ENCODE results near the gene ATP8A2. TPM values are rescaled to one million over a fixed set of nuclear protein-coding genes. Genes with fewer than 3 reads are reported as not detected.

Gene ATP8A2
- total RNA-seq, 1 donor from 2014 or later = 2.1 TPM

DNA sequence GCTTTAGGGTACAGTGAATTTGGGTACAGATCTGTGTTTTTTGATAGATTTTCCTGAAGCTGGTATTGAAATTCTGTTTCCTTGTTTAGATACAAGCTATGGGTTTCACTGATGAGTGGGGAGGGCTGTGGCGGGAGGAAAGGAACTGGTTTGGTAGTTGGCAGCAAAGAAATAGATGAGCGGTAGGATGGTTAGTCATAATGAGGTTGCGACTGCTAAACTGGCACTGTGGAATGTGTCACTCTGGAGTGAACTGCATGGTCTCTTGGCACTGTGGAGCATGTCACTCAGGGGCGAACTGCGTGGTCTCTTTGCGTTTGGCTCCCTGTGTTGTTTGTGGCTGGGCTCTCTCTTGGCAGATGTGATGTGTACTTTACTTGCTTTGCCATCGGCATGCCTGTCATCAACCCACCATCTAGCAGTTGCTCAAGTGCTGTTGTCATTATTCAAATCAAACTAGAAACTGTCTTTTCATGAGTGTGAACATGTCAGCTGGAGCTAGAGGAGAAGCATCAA lies 82.1 kb downstream of the ATP8A2 start:
- Histone ChIP-seq H3K27me3 (ENCODE audit: control insufficient read depth in 3 of 3, insufficient read depth in 3 of 3, low read length in 3 of 3) (peaks cover 0 to 5% (median 0%) of the 10 kb centered on the region in 3 donors), H3K4me1 (ENCODE audit: control insufficient read depth in 3 of 3, insufficient read depth in 3 of 3, low read length in 3 of 3) (no peaks in the 10 kb centered on the region), H3K27ac (ENCODE audit: low read depth, low read length) (no peak overlapping the region)

DNA sequence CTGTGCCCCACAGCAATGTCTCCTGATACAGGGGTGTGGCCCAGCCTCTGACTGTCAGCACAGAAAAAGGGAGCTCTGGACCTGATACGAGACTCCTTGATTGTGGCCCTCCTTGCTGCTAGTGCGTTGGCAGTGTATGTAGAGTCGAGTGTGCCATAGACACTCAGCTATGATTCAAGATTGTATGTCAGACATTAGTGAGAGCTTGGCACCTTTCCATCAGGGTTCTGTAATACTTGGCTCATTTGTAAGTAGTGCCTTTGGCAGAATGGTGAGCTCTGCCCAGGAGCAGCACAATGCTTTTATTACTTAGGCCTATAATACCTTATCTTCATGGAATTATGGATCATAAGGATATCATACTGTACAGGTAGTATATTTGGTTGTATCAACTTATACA lies 83.4 kb downstream of the ATP8A2 start:
- Histone ChIP-seq H3K36me3 (ENCODE audit: control insufficient read depth in 3 of 3, insufficient read depth in 3 of 3, low read length in 3 of 3) (no peaks in the 10 kb centered on the region), H3K27me3 (ENCODE audit: control insufficient read depth in 3 of 3, insufficient read depth in 3 of 3, low read length in 3 of 3) (peaks cover 0 to 5% (median 0%) of the 10 kb centered on the region in 3 donors), H3K27ac (ENCODE audit: low read depth, low read length) (no peak overlapping the region), H3K9me3 (ENCODE audit: control insufficient read depth in 3 of 3, low read length in 3 of 3) (no peaks in the 10 kb centered on the region), H3K9ac (ENCODE audit: low read depth in 1 of 3, low read length in 3 of 3) (no peak overlapping the region), H3K4me3 (ENCODE audit: low read length in 3 of 3) (no peak overlapping the region), H3K4me1 (ENCODE audit: control insufficient read depth in 3 of 3, insufficient read depth in 3 of 3, low read length in 3 of 3) (no peaks in the 10 kb centered on the region)

More for the DNA sequence above, 82.1 kb downstream of the ATP8A2 start:
- Histone ChIP-seq H3K9me3 (ENCODE audit: control insufficient read depth in 3 of 3, low read length in 3 of 3) (no peaks in the 10 kb centered on the region), H3K9ac (ENCODE audit: low read depth in 1 of 3, low read length in 3 of 3) (no peak overlapping the region), H3K36me3 (ENCODE audit: control insufficient read depth in 3 of 3, insufficient read depth in 3 of 3, low read length in 3 of 3) (no peaks in the 10 kb centered on the region), H3K4me3 (ENCODE audit: low read length in 3 of 3) (no peak overlapping the region)

DNA sequence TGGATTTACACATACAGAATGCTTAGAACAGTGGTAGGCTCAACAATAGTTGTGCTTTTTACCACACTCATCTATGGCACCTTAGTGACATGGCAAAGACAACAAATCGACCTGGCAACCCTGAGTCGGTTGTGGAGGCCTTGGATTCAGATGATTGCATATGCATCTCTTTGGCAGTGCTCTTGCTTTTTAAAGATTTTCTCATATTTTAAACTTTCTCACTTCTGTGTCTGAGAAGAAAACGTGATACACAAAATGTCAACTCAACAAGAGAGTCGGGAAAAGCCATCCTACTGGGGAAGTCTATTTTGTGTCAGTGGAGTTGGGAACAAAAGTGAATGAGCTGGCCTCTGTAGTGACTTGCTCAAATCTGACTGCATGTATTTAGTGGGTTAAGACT lies 85.8 kb downstream of the ATP8A2 start:
- Histone ChIP-seq H3K27me3 (ENCODE audit: control insufficient read depth in 3 of 3, insufficient read depth in 3 of 3, low read length in 3 of 3) (peaks cover 0 to 5% (median 0%) of the 10 kb centered on the region in 3 donors), H3K36me3 (ENCODE audit: control insufficient read depth in 3 of 3, insufficient read depth in 3 of 3, low read length in 3 of 3) (no peaks in the 10 kb centered on the region), H3K9me3 (ENCODE audit: control insufficient read depth in 3 of 3, low read length in 3 of 3) (no peaks in the 10 kb centered on the region), H3K4me3 (ENCODE audit: low read length in 3 of 3) (no peak overlapping the region), H3K9ac (ENCODE audit: low read depth in 1 of 3, low read length in 3 of 3) (no peak overlapping the region), H3K4me1 (ENCODE audit: control insufficient read depth in 3 of 3, insufficient read depth in 3 of 3, low read length in 3 of 3) (no peaks in the 10 kb centered on the region), H3K27ac (ENCODE audit: low read depth, low read length) (no peak overlapping the region)

GRCh38 chr13:25462301-25463125 lies 90.7 kb downstream of the ATP8A2 start:
- Histone ChIP-seq H3K4me1 (ENCODE audit: control insufficient read depth in 3 of 3, insufficient read depth in 3 of 3, low read length in 3 of 3) (no peaks in the 10 kb centered on the region), H3K9ac (ENCODE audit: low read depth in 1 of 3, low read length in 3 of 3) (no peak overlapping the region), H3K9me3 (ENCODE audit: control insufficient read depth in 3 of 3, low read length in 3 of 3) (no peaks in the 10 kb centered on the region), H3K27ac (ENCODE audit: low read depth, low read length) (no peak overlapping the region), H3K4me3 (ENCODE audit: low read length in 3 of 3) (no peak overlapping the region), H3K36me3 (ENCODE audit: control insufficient read depth in 3 of 3, insufficient read depth in 3 of 3, low read length in 3 of 3) (no peaks in the 10 kb centered on the region), H3K27me3 (ENCODE audit: control insufficient read depth in 3 of 3, insufficient read depth in 3 of 3, low read length in 3 of 3) (peaks cover 0 to 4% (median 2%) of the 10 kb centered on the region in 3 donors)

- Histone ChIP-seq H3K9ac (ENCODE audit: low read depth in 1 of 3, low read length in 3 of 3) (no peak overlapping the region), H3K27ac (ENCODE audit: low read depth, low read length) (no peak overlapping the region), H3K4me1 (ENCODE audit: control insufficient read depth in 3 of 3, insufficient read depth in 3 of 3, low read length in 3 of 3) (no peaks in the 10 kb centered on the region), H3K36me3 (ENCODE audit: control insufficient read depth in 3 of 3, insufficient read depth in 3 of 3, low read length in 3 of 3) (no peaks in the 10 kb centered on the region), H3K4me3 (ENCODE audit: low read length in 3 of 3) (no peak overlapping the region), H3K27me3 (ENCODE audit: control insufficient read depth in 3 of 3, insufficient read depth in 3 of 3, low read length in 3 of 3) (peaks cover 4 to 9% (median 9%) of the 10 kb centered on the region in 3 donors), H3K9me3 (ENCODE audit: control insufficient read depth in 3 of 3, low read length in 3 of 3) (no peaks in the 10 kb centered on the region)
Measured at GRCh38 chr13:25463496-25463895, 91.7 kb downstream of the ATP8A2 start.

GRCh38 chr13:25466880-25467279 lies 95.1 kb downstream of the ATP8A2 start:
- Histone ChIP-seq H3K4me1 (ENCODE audit: control insufficient read depth in 3 of 3, insufficient read depth in 3 of 3, low read length in 3 of 3) (no peaks in the 10 kb centered on the region), H3K36me3 (ENCODE audit: control insufficient read depth in 3 of 3, insufficient read depth in 3 of 3, low read length in 3 of 3) (no peaks in the 10 kb centered on the region), H3K9me3 (ENCODE audit: control insufficient read depth in 3 of 3, low read length in 3 of 3) (no peaks in the 10 kb centered on the region), H3K27ac (ENCODE audit: low read depth, low read length) (no peak overlapping the region), H3K4me3 (ENCODE audit: low read length in 3 of 3) (no peak overlapping the region), H3K9ac (ENCODE audit: low read depth in 1 of 3, low read length in 3 of 3) (no peak overlapping the region), H3K27me3 (ENCODE audit: control insufficient read depth in 3 of 3, insufficient read depth in 3 of 3, low read length in 3 of 3) (peaks cover 4 to 24% (median 23%) of the 10 kb centered on the region in 3 donors)

GRCh38 chr13:25468325-25469168 lies 96.8 kb downstream of the ATP8A2 start:
- Histone ChIP-seq H3K27ac (ENCODE audit: low read depth, low read length) (no peak overlapping the region), H3K4me1 (ENCODE audit: control insufficient read depth in 3 of 3, insufficient read depth in 3 of 3, low read length in 3 of 3) (no peaks in the 10 kb centered on the region), H3K27me3 (ENCODE audit: control insufficient read depth in 3 of 3, insufficient read depth in 3 of 3, low read length in 3 of 3) (peaks cover 4 to 26% (median 24%) of the 10 kb centered on the region in 3 donors), H3K9ac (ENCODE audit: low read depth in 1 of 3, low read length in 3 of 3) (no peak overlapping the region), H3K4me3 (ENCODE audit: low read length in 3 of 3) (no peak overlapping the region), H3K9me3 (ENCODE audit: control insufficient read depth in 3 of 3, low read length in 3 of 3) (no peaks in the 10 kb centered on the region), H3K36me3 (ENCODE audit: control insufficient read depth in 3 of 3, insufficient read depth in 3 of 3, low read length in 3 of 3) (no peaks in the 10 kb centered on the region)

DNA sequence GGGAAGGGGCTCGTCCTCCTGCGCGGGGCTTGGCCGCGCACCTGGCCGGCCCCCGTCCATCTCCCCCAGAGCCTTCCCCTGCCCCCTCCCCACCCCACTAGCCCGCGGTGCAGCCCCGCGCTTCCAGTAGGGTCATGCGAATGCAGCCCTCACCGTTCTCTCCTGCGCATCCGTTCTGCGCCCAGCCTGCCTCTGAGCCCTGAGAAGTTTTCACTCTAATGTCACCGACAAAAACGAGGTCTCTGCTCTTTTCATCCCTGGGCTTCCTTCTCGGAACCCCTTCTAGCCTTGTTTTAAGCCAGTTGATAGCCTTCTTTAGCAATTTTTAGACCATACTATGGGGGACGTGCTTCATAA lies 97.4 kb downstream of the ATP8A2 start:
- H3K9me3 ChIP-seq (ENCODE audit: control insufficient read depth in 3 of 3, low read length in 3 of 3) = no peaks in the 10 kb centered on the region
- H3K27me3 ChIP-seq (ENCODE audit: control insufficient read depth in 3 of 3, insufficient read depth in 3 of 3, low read length in 3 of 3) = peaks cover 4 to 26% (median 24%) of the 10 kb centered on the region in 3 donors
- no peak overlapping the region for H3K27ac ChIP-seq (ENCODE audit: low read depth, low read length)
- H3K9ac ChIP-seq (ENCODE audit: low read depth in 1 of 3, low read length in 3 of 3) = no peak overlapping the region
- H3K4me1 ChIP-seq (ENCODE audit: control insufficient read depth in 3 of 3, insufficient read depth in 3 of 3, low read length in 3 of 3) = no peaks in the 10 kb centered on the region
- H3K4me3 ChIP-seq (ENCODE audit: low read length in 3 of 3) = no peak overlapping the region
- no peaks in the 10 kb centered on the region for H3K36me3 ChIP-seq (ENCODE audit: control insufficient read depth in 3 of 3, insufficient read depth in 3 of 3, low read length in 3 of 3)

DNA sequence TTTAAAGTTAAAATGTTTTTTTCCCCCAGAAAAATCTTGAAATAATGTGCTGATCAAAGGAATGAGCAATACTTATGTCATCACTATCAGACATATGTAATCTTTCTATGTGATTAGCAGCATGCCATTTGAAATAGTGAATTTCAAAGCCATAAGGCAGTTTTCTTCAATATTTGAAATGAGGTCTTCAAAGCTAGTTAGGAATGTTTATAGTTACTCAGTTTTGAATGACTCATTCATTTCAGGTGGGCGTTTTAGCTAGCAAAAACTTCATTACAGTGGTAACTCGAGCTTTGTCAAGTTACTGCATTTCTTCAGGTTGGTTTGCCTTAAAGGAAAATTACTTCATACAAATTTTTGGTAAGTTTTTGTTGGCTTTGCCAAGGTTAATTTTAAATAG lies 102.1 kb downstream of the ATP8A2 start:
- Histone ChIP-seq H3K27ac (ENCODE audit: low read depth, low read length) (no peak overlapping the region), H3K27me3 (ENCODE audit: control insufficient read depth in 3 of 3, insufficient read depth in 3 of 3, low read length in 3 of 3) (peaks cover 0 to 17% (median 14%) of the 10 kb centered on the region in 3 donors), H3K9ac (ENCODE audit: low read depth in 1 of 3, low read length in 3 of 3) (no peak overlapping the region), H3K9me3 (ENCODE audit: control insufficient read depth in 3 of 3, low read length in 3 of 3) (no peaks in the 10 kb centered on the region), H3K4me1 (ENCODE audit: control insufficient read depth in 3 of 3, insufficient read depth in 3 of 3, low read length in 3 of 3) (no peaks in the 10 kb centered on the region), H3K4me3 (ENCODE audit: low read length in 3 of 3) (no peak overlapping the region), H3K36me3 (ENCODE audit: control insufficient read depth in 3 of 3, insufficient read depth in 3 of 3, low read length in 3 of 3) (no peaks in the 10 kb centered on the region)

DNA sequence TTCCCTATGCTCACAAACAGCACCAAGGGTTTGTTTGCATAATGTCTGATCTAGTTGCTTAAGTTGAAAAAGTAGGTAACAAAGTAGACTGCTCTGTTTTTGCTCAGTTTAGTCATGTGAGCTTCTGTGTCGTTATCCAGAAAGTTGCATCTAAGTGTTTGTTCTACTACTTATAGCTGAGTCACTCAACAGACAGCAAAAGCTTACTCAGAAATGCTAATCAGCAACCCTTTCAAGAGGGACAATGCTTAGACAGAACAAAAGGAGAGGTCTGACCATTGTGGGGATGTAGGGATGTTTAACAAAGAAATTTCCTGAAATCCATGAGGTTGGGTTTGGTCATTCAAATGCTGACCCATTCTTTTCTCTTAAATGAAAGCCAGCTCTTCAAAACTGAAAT lies 106.4 kb downstream of the ATP8A2 start:
- Histone ChIP-seq H3K9ac (ENCODE audit: low read depth in 1 of 3, low read length in 3 of 3) (no peak overlapping the region), H3K36me3 (ENCODE audit: control insufficient read depth in 3 of 3, insufficient read depth in 3 of 3, low read length in 3 of 3) (no peaks in the 10 kb centered on the region), H3K9me3 (ENCODE audit: control insufficient read depth in 3 of 3, low read length in 3 of 3) (peaks cover 0 to 2% (median 0%) of the 10 kb centered on the region in 3 donors), H3K27ac (ENCODE audit: low read depth, low read length) (no peak overlapping the region), H3K4me1 (ENCODE audit: control insufficient read depth in 3 of 3, insufficient read depth in 3 of 3, low read length in 3 of 3) (no peaks in the 10 kb centered on the region), H3K27me3 (ENCODE audit: control insufficient read depth in 3 of 3, insufficient read depth in 3 of 3, low read length in 3 of 3) (no peaks in the 10 kb centered on the region), H3K4me3 (ENCODE audit: low read length in 3 of 3) (no peak overlapping the region)
